GM23338 (cell line): ENCODE results near the gene AOPEP. TPM values are rescaled to one million over a fixed set of nuclear protein-coding genes. Genes with fewer than 3 reads are reported as not detected.

Experiments
- ATAC-seq: fragments of 200-7000 bp; cut with Tn5 transposase; 3 replicates; pipeline ENCODE4 v1.9.1; 2020
- DNase-seq: peaks from one replicate; pipeline ENCODE4 v3.0.0-alpha.2; 2015; ENCODE audit warnings: low spot score
- H2AFZ ChIP-seq: fragments of 200-600 bp; sonication (generic); 2 replicates; pipeline ENCODE4 v1.8.0; 2016; ENCODE audit warnings: antibody characterized with exemption, mild to moderate bottlenecking, moderate library complexity
- H3F3A ChIP-seq: fragments of 200-600 bp; sonication (generic); replicated peaks from 2 replicates; pipeline ENCODE4 v1.8.0; 2017; ENCODE audit warnings: antibody characterized with exemption, mixed run types, low read depth
- H3K27ac ChIP-seq: fragments of 200-600 bp; sonication (generic); 2 replicates; pipeline ENCODE4 v1.6.1; 2016; ENCODE audit warnings: low read depth
- H3K27me3 ChIP-seq: fragments of 200-600 bp; sonication (generic); 2 replicates; pipeline ENCODE4 v1.8.0; 2016; ENCODE audit warnings: mild to moderate bottlenecking, mixed run types, moderate library complexity; ENCODE audit not compliant: insufficient read depth
- H3K36me3 ChIP-seq: fragments of 200-600 bp; sonication (generic); 2 replicates; pipeline ENCODE4 v1.8.0; 2016; ENCODE audit warnings: mild to moderate bottlenecking; ENCODE audit not compliant: insufficient read depth
- H3K4me1 ChIP-seq: fragments of 200-600 bp; sonication (generic); 2 replicates; pipeline ENCODE4 v1.8.0; 2016; ENCODE audit warnings: mild to moderate bottlenecking, moderate library complexity; ENCODE audit not compliant: insufficient read depth
- H3K4me2 ChIP-seq: fragments of 200-600 bp; sonication (generic); 2 replicates; pipeline ENCODE4 v1.7.1; 2017; ENCODE audit warnings: mixed run types
- H3K4me3 ChIP-seq: fragments of 200-600 bp; sonication (generic); 2 replicates; pipeline ENCODE4 v1.6.1; 2016; ENCODE audit warnings: mixed run types
- H3K79me2 ChIP-seq: fragments of 200-600 bp; sonication (generic); replicated peaks from 2 replicates; pipeline ENCODE4 v1.8.0; 2017; ENCODE audit warnings: mild to moderate bottlenecking; ENCODE audit not compliant: insufficient read depth
- H3K9me2 ChIP-seq: fragments of 200-600 bp; sonication (generic); 2 replicates; pipeline ENCODE4 v1.8.0; 2017; ENCODE audit not compliant: insufficient read depth
- H4K20me1 ChIP-seq: fragments of 200-600 bp; sonication (generic); replicated peaks from 2 replicates; pipeline ENCODE4 v1.8.0; 2017; ENCODE audit warnings: mild to moderate bottlenecking; ENCODE audit not compliant: insufficient read depth
- H3K27ac Mint-ChIP-seq: 2 replicates; pipeline ENCODE4 v1.8.0; 2020; ENCODE audit warnings: inconsistent platforms, mild to moderate bottlenecking, moderate library complexity, mixed read lengths
- H3K27me3 Mint-ChIP-seq: 3 replicates; pipeline ENCODE4 v1.8.0; 2022; ENCODE audit warnings: low read depth, mild to moderate bottlenecking, moderate library complexity, mixed read lengths, inconsistent platforms; ENCODE audit not compliant: insufficient read depth, poor library complexity
- H3K36me3 Mint-ChIP-seq: 3 replicates; pipeline ENCODE4 v1.8.0; 2021; ENCODE audit warnings: low read depth, mild to moderate bottlenecking, inconsistent platforms, moderate library complexity, mixed read lengths
- H3K4me1 Mint-ChIP-seq: 3 replicates; pipeline ENCODE4 v1.8.0; 2020; ENCODE audit warnings: mild to moderate bottlenecking, inconsistent platforms, mixed read lengths
- H3K4me3 Mint-ChIP-seq: 3 replicates; pipeline ENCODE4 v1.8.0; 2021; ENCODE audit warnings: moderate library complexity, mild to moderate bottlenecking, inconsistent platforms, mixed read lengths
- H3K9me3 Mint-ChIP-seq: 3 replicates; pipeline ENCODE4 v1.8.0; 2020; ENCODE audit warnings: moderate library complexity, mild to moderate bottlenecking, inconsistent platforms, mixed read lengths
- POLR2AphosphoS5 ChIP-seq: IDR thresholded peaks from 2 replicates; pipeline ENCODE4 v1.6.1; 2016; ENCODE audit warnings: antibody characterized with exemption, low read depth
- ZNF114 ChIP-seq: fragments of 250-450 bp; sonication (Bioruptor Pico); IDR thresholded peaks from 2 replicates; pipeline ENCODE4 v1.5.0; 2020; ENCODE audit warnings: mild to moderate bottlenecking, moderate library complexity
- polyA plus RNA-seq: library from polyadenylated mRNA; unstranded; fragments of >200 nt; fragmentation: Nextera tagmentation; extraction: Ambion mirVana; gene quantifications from 2 replicates; pipeline ENCODE4 v1.2.1, GENCODE V29; 2016
- total RNA-seq: library from RNA; depleted of rRNA; stranded (reverse); fragments of >200 nt; shearing (Covaris generic); gene quantifications from 2 replicates; pipeline ENCODE4 v1.2.3, GENCODE V29; 2014
- TF ChIP-seq, protein P1 (sequence below): fragments of 250-450 bp; sonication (Bioruptor Pico); IDR thresholded peaks from 2 replicates; pipeline ENCODE4 v1.5.0; 2020; ENCODE audit warnings: mild to moderate bottlenecking, moderate library complexity
- TF ChIP-seq, protein P2 (sequence below), 2 experiments: fragments of 200-600 bp in 1 of 2; sonication (generic) in 1 of 2; conservative IDR thresholded peaks; 2 replicates each; pipeline versions ENCODE4 v1.5.1 to v1.6.1; 2016 to 2017; ENCODE audit warnings: antibody characterized with exemption in 2 of 2, low read depth in 2 of 2, mild to moderate bottlenecking in 2 of 2, moderate library complexity in 1 of 2
- TF ChIP-seq, protein P3 (sequence below): IDR thresholded peaks from 2 replicates; pipeline ENCODE4 v1.6.1; 2016; ENCODE audit warnings: antibody characterized with exemption

The AOPEP gene
- total and polyA plus RNA-seq, 2 experiments from 2014 or later = 7.0 to 16.5 TPM

DNA sequence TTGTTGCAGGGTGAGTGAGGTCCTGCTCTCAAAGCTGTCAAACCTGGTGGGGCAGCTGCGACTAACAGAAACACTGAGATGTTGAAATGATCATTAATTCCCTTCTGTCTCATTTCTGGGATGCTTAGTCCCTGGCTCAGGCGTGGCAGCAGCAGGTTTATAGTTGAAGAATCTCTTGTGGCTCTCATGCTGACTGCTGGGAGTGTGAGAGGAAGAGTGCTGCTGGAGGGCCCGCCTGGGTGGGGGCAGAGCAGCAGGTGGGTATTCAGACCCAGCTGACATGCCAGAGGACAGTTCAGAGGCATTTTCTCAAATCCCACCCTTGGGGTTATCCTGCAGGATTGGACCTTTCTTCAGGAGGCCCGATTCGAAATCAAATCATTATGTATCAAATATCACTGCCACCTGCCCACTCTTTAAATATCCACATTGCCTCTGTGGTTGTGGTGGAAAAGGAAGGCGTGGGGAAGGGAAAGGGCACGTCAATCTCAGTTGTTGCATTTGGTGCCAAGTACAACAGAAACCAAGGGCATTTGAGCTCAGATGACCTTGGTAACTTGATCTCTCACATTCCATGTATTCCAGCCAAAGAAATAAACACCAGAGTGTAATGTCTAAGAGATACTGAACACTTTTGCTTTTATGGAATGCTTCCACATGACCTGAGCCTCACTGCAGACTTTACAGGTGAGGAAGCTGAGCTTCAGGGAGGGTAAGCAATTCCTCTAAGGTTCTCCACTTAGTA, 224.3 kb downstream of the AOPEP start (continued):
- TF ChIP-seq, protein P1, sequence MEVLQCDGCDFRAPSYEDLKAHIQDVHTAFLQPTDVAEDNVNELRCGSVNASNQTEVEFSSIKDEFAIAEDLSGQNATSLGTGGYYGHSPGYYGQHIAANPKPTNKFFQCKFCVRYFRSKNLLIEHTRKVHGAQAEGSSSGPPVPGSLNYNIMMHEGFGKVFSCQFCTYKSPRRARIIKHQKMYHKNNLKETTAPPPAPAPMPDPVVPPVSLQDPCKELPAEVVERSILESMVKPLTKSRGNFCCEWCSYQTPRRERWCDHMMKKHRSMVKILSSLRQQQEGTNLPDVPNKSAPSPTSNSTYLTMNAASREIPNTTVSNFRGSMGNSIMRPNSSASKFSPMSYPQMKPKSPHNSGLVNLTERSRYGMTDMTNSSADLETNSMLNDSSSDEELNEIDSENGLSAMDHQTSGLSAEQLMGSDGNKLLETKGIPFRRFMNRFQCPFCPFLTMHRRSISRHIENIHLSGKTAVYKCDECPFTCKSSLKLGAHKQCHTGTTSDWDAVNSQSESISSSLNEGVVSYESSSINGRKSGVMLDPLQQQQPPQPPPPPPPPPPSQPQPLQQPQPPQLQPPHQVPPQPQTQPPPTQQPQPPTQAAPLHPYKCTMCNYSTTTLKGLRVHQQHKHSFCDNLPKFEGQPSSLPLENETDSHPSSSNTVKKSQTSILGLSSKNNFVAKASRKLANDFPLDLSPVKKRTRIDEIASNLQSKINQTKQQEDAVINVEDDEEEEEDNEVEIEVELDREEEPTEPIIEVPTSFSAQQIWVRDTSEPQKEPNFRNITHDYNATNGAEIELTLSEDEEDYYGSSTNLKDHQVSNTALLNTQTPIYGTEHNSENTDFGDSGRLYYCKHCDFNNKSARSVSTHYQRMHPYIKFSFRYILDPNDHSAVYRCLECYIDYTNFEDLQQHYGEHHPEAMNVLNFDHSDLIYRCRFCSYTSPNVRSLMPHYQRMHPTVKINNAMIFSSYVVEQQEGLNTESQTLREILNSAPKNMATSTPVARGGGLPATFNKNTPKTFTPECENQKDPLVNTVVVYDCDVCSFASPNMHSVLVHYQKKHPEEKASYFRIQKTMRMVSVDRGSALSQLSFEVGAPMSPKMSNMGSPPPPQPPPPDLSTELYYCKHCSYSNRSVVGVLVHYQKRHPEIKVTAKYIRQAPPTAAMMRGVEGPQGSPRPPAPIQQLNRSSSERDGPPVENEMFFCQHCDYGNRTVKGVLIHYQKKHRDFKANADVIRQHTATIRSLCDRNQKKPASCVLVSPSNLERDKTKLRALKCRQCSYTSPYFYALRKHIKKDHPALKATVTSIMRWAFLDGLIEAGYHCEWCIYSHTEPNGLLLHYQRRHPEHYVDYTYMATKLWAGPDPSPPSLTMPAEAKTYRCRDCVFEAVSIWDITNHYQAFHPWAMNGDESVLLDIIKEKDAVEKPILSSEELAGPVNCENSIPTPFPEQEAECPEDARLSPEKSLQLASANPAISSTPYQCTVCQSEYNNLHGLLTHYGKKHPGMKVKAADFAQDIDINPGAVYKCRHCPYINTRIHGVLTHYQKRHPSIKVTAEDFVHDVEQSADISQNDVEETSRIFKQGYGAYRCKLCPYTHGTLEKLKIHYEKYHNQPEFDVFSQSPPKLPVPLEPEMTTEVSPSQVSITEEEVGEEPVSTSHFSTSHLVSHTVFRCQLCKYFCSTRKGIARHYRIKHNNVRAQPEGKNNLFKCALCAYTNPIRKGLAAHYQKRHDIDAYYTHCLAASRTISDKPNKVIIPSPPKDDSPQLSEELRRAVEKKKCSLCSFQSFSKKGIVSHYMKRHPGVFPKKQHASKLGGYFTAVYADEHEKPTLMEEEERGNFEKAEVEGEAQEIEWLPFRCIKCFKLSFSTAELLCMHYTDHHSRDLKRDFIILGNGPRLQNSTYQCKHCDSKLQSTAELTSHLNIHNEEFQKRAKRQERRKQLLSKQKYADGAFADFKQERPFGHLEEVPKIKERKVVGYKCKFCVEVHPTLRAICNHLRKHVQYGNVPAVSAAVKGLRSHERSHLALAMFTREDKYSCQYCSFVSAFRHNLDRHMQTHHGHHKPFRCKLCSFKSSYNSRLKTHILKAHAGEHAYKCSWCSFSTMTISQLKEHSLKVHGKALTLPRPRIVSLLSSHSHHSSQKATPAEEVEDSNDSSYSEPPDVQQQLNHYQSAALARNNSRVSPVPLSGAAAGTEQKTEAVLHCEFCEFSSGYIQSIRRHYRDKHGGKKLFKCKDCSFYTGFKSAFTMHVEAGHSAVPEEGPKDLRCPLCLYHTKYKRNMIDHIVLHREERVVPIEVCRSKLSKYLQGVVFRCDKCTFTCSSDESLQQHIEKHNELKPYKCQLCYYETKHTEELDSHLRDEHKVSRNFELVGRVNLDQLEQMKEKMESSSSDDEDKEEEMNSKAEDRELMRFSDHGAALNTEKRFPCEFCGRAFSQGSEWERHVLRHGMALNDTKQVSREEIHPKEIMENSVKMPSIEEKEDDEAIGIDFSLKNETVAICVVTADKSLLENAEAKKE (CRISPR knock-in tag) = no peak
- no peak for TF ChIP-seq ZNF114

DNA sequence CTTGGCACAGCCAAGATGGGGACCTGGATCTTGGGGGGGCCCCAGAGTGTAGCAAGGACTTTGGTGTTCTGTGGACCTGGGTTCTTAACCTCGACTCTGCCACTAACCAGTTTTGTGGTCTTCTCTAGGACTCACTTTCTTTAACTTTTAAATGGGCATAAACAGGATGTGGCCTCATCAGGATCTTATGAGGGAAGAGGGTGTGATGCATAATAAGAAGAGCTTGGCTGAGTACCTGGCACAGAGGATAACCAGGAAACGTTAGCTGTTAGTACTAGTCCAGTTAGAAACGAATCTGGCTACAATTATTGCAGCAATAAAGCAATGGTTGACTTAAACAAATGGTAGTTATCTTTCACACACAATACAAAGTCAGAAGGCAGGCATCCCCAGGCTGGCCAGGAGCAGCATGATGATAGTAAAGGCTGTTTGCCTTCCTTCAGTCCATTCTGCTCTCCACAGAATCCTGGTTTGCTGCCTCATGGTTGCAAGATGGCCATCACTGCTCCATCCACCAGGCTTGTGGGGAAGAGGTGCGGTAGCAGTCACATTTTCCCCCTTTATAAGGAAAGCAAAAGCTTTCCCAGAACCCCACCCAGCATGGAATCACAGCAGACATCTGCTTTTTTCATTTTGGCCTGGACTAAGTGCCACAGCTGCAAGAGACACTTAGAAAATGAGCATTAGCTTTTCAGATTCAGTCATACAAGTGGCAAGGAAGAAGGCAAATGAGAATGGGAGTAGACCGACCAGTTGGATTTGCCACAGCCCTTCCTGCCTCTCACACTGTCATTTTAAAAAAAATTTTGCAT, 225.0 kb downstream of the AOPEP start:
- H3K9me3 Mint-ChIP-seq = no peaks in the 10 kb centered on the region
- H3K27ac Mint-ChIP-seq = no peak overlapping the region
- TF ChIP-seq, protein P2, sequence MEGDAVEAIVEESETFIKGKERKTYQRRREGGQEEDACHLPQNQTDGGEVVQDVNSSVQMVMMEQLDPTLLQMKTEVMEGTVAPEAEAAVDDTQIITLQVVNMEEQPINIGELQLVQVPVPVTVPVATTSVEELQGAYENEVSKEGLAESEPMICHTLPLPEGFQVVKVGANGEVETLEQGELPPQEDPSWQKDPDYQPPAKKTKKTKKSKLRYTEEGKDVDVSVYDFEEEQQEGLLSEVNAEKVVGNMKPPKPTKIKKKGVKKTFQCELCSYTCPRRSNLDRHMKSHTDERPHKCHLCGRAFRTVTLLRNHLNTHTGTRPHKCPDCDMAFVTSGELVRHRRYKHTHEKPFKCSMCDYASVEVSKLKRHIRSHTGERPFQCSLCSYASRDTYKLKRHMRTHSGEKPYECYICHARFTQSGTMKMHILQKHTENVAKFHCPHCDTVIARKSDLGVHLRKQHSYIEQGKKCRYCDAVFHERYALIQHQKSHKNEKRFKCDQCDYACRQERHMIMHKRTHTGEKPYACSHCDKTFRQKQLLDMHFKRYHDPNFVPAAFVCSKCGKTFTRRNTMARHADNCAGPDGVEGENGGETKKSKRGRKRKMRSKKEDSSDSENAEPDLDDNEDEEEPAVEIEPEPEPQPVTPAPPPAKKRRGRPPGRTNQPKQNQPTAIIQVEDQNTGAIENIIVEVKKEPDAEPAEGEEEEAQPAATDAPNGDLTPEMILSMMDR (conservative IDR thresholded peaks at IDR 0.05; ENCODE audit: low read depth in 2 of 2) = no peak
- TF ChIP-seq ZNF114 (no peak), POLR2AphosphoS5 (no peak)
- TF ChIP-seq, protein P3, sequence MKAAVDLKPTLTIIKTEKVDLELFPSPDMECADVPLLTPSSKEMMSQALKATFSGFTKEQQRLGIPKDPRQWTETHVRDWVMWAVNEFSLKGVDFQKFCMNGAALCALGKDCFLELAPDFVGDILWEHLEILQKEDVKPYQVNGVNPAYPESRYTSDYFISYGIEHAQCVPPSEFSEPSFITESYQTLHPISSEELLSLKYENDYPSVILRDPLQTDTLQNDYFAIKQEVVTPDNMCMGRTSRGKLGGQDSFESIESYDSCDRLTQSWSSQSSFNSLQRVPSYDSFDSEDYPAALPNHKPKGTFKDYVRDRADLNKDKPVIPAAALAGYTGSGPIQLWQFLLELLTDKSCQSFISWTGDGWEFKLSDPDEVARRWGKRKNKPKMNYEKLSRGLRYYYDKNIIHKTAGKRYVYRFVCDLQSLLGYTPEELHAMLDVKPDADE = no peak

More for the DNA sequence above, 225.0 kb downstream of the AOPEP start:
- Mint-ChIP-seq H3K4me1 (peaks cover 55% of the 10 kb centered on the region), H3K4me3 (no peak overlapping the region), H3K27me3 (peaks cover 2% of the 10 kb centered on the region), H3K36me3 (no peaks in the 10 kb centered on the region)
- no peaks in the 10 kb centered on the region for H3K79me2 ChIP-seq
- H3K9me2 ChIP-seq = 0 out of 2 replicates have a peak, but pooled peaks cover 4% of the 10 kb centered on the region
- no peak overlapping the region for H3K4me3 ChIP-seq
- DNase-seq (no peak), ATAC-seq (no peak)
- H3K4me2 ChIP-seq = peak overlapping the region; percentile 23; the same call in 1 of the 2 replicates
- no peaks in the 10 kb centered on the region for H3K27me3 ChIP-seq
- H3F3A ChIP-seq = no peaks in the 10 kb centered on the region
- H3K4me1 ChIP-seq = peaks cover 36% of the 10 kb centered on the region
- no peak overlapping the region for H2AFZ ChIP-seq
- H3K36me3 ChIP-seq = no peaks in the 10 kb centered on the region
- no peaks in the 10 kb centered on the region for H4K20me1 ChIP-seq
- no peak overlapping the region for H3K27ac ChIP-seq
